SU-DHL-6 (cell line): ENCODE measurements around the gene ZNF669.
"Not testable (repeated sequence)": the region's sequence is repeated elsewhere in the genome, so short reads cannot be mapped to it uniquely, and the experiment has no call there.

ENCODE experiments used
- H2AFZ ChIP-seq: fragments of 200-600 bp; sonication (generic); 2 replicates; pipeline ENCODE4 v1.6.1; 2014; ENCODE audit warnings: low read depth, mild to moderate bottlenecking, moderate library complexity, mixed read lengths, antibody characterized with exemption, low read length; ENCODE audit not compliant: severe bottlenecking
- H3F3A ChIP-seq: fragments of 200-600 bp; shearing (Covaris generic); 2 replicates; pipeline ENCODE4 v1.6.0; 2016; ENCODE audit warnings: antibody characterized with exemption, mild to moderate bottlenecking; ENCODE audit not compliant: insufficient read depth
- H3K27ac ChIP-seq: fragments of 200-600 bp; sonication (generic); 2 replicates; pipeline ENCODE4 v1.5.1; 2016; ENCODE audit warnings: low read depth, mild to moderate bottlenecking, low read length, moderate library complexity, mixed read lengths
- H3K27me3 ChIP-seq: fragments of 200-600 bp; sonication (generic), shearing (Covaris generic); 2 replicates; pipeline ENCODE4 v1.6.0; 2014; ENCODE audit warnings: mild to moderate bottlenecking, low read length
- H3K36me3 ChIP-seq: fragments of 200-600 bp; sonication (generic); 2 replicates; pipeline ENCODE4 v1.6.1; 2014; ENCODE audit warnings: mild to moderate bottlenecking, low read length, mixed read lengths
- H3K4me2 ChIP-seq: fragments of 300-600, 200-600 bp; shearing (Covaris generic), sonication (generic); 2 replicates; pipeline ENCODE4 v1.6.0; 2014; ENCODE audit warnings: low read length, low read depth, mild to moderate bottlenecking; ENCODE audit not compliant: poor library complexity, severe bottlenecking
- H3K4me3 ChIP-seq: fragments of 200-600 bp; sonication (generic); 2 replicates; pipeline ENCODE4 v1.5.1; 2014; ENCODE audit warnings: antibody characterized with exemption, low read length, mild to moderate bottlenecking, mixed read lengths; ENCODE audit not compliant: insufficient read depth, poor library complexity, severe bottlenecking
- H3K79me2 ChIP-seq: fragments of 200-600 bp; sonication (generic); 2 replicates; pipeline ENCODE4 v1.6.1; 2014; ENCODE audit warnings: mild to moderate bottlenecking, low read length, moderate library complexity; ENCODE audit not compliant: insufficient read depth
- H3K9ac ChIP-seq: fragments of 200-600 bp; sonication (generic); 2 replicates; pipeline ENCODE4 v1.7.0; 2014; ENCODE audit warnings: mild to moderate bottlenecking, low read length
- H3K9me2 ChIP-seq: fragments of 200-600 bp; sonication (generic); replicated peaks from 2 replicates; pipeline ENCODE4 v1.6.1; 2014; ENCODE audit warnings: low read length; ENCODE audit not compliant: insufficient read depth
- H3K9me3 ChIP-seq: fragments of 200-600 bp; sonication (generic); 2 replicates; pipeline ENCODE4 v1.6.1; 2014; ENCODE audit warnings: low read length, mixed read lengths; ENCODE audit not compliant: insufficient read depth
- H4K20me1 ChIP-seq: fragments of 200-600 bp; sonication (generic); 2 replicates; pipeline ENCODE4 v1.6.1; 2014; ENCODE audit warnings: low read depth, mild to moderate bottlenecking, antibody characterized with exemption, low read length, moderate library complexity, mixed read lengths
- CTCF ChIP-seq: fragments of 200-600 bp; sonication (generic); IDR thresholded peaks from one replicate; pipeline ENCODE4 v1.5.1; 2017; ENCODE audit warnings: antibody characterized with exemption, mild to moderate bottlenecking, low read length, moderate library complexity; ENCODE audit not compliant: insufficient read depth, poor library complexity, severe bottlenecking
- EZH2phosphoT487 ChIP-seq: fragments of 200-600 bp; sonication (generic), shearing (Covaris generic); conservative IDR thresholded peaks from 2 replicates; pipeline ENCODE4 v1.6.1; 2018; ENCODE audit warnings: mild to moderate bottlenecking, antibody characterized with exemption, low read length, moderate library complexity, mixed read lengths

The ZNF669 gene

GRCh38 chr1:247103859-247104591 is at the start of gene ZNF669:
TSS of gene ZNF669 (minus strand) at chr1:247104356. CDS start at chr1:247104199, 157 bp downstream.
- H2AFZ ChIP-seq = peak within 1 kb of the TSS; percentile 93
- H3K79me2 ChIP-seq = peaks cover 28% of the 10 kb centered on the region
- no peaks in the 10 kb centered on the region for H3K27me3 ChIP-seq
- peak within 1 kb of the TSS; percentile 92 for H3K9ac ChIP-seq
- H4K20me1 ChIP-seq = no peaks in the 10 kb centered on the region
- TF ChIP-seq EZH2phosphoT487 (no peak), CTCF (no peak)
- H3F3A ChIP-seq = no peaks in the 10 kb centered on the region
- H3K9me3 ChIP-seq = peaks cover 27% of the 10 kb centered on the region; the same call in 1 of the 2 replicates
- no peaks in the 10 kb centered on the region for H3K9me2 ChIP-seq
- peak within 1 kb of the TSS; percentile 93 for H3K4me2 ChIP-seq
- peaks cover 32% of the 10 kb centered on the region for H3K36me3 ChIP-seq
- H3K27ac ChIP-seq = peak within 1 kb of the TSS; percentile 82
- peak within 1 kb of the TSS; percentile 99 for H3K4me3 ChIP-seq

- H3K79me2 ChIP-seq = peaks cover 16% of the 10 kb centered on the region
These were observed 43.6 kb upstream of the ZNF669 start for GRCh38 chr1:247147781-247148180.

GRCh38 chr1:247147120-247147519 is 43.0 kb upstream of the ZNF669 start:
- Histone ChIP-seq H3K36me3 (peaks cover 55% of the 10 kb centered on the region), H3K9me3 (peaks cover 46% of the 10 kb centered on the region; the same call in 1 of the 2 replicates), H3K79me2 (peaks cover 18% of the 10 kb centered on the region)
- not testable (repeated sequence) for H3K9ac ChIP-seq, H3K9me2 ChIP-seq, H3K27ac ChIP-seq, H3K4me3 ChIP-seq, H2AFZ ChIP-seq, H3K27me3 ChIP-seq, H3F3A ChIP-seq, H4K20me1 ChIP-seq, H3K4me2 ChIP-seq

More at GRCh38 chr1:247147781-247148180, 43.6 kb upstream of the ZNF669 start:
- no peaks in the 10 kb centered on the region for H3F3A ChIP-seq
- peaks cover 53% of the 10 kb centered on the region for H3K36me3 ChIP-seq
- no peaks in the 10 kb centered on the region for H3K27me3 ChIP-seq
- H3K4me2 ChIP-seq = no peak overlapping the region
- TF ChIP-seq EZH2phosphoT487 = no peak
- no peak for TF ChIP-seq CTCF
- no peak overlapping the region for H2AFZ ChIP-seq
- no peak overlapping the region for H3K9ac ChIP-seq
- no peak overlapping the region for H3K27ac ChIP-seq
- no peaks in the 10 kb centered on the region for H3K9me2 ChIP-seq
- H4K20me1 ChIP-seq = no peaks in the 10 kb centered on the region
- no peak overlapping the region for H3K4me3 ChIP-seq
- H3K9me3 ChIP-seq = peaks cover 44% of the 10 kb centered on the region; the same call in 1 of the 2 replicates

GRCh38 chr1:247146671-247147070 is 42.5 kb upstream of the ZNF669 start:
- Histone ChIP-seq H2AFZ (no peak overlapping the region), H4K20me1 (no peaks in the 10 kb centered on the region), H3K4me2 (no peak overlapping the region), H3K27ac (no peak overlapping the region), H3K9me2 (no peaks in the 10 kb centered on the region), H3K36me3 (peaks cover 56% of the 10 kb centered on the region), H3K9ac (no peak overlapping the region), H3K27me3 (no peaks in the 10 kb centered on the region), H3K9me3 (peaks cover 48% of the 10 kb centered on the region; the same call in 1 of the 2 replicates), H3K79me2 (peaks cover 22% of the 10 kb centered on the region), H3F3A (no peaks in the 10 kb centered on the region), H3K4me3 (no peak overlapping the region)
- TF ChIP-seq CTCF (peak; percentile 22), EZH2phosphoT487 (no peak)
